Activated B cell treated with CpG ODN at 0.5 μM for 24 hours (primary cell): ENCODE data around the gene BOD1. TPM values are rescaled to one million over a fixed set of nuclear protein-coding genes. Genes with fewer than 3 reads are reported as not detected.

Experiments used
- ATAC-seq: fragments of 200-7000 bp; cut with Tn5 transposase; one replicate; pipeline ENCODE4 v1.10.0; 2021; ENCODE audit warnings: low read depth, mild to moderate bottlenecking, moderate library complexity
- CTCF ChIA-PET: fragments of 350-600 bp; sonication (Branson Sonifier 250); formaldehyde crosslinking; loops from one replicate; lab custom pipeline; 2021; ENCODE audit warnings: antibody characterized with exemption; lab: Charles Lee
- POLR2A ChIA-PET: fragments of 350-600 bp; sonication (Branson Sonifier 250); formaldehyde crosslinking; loops from one replicate; lab custom pipeline; 2021; ENCODE audit warnings: antibody characterized with exemption; lab: Charles Lee
- DNase-seq: peaks from one replicate; pipeline ENCODE4 v3.0.0; 2022
- H3K27ac Mint-ChIP-seq: one replicate; pipeline ENCODE4 v1.8.0; 2020; ENCODE audit warnings: mixed read lengths
- H3K27me3 Mint-ChIP-seq: one replicate; pipeline ENCODE4 v1.8.0; 2021; ENCODE audit warnings: mixed read lengths
- H3K36me3 Mint-ChIP-seq: one replicate; pipeline ENCODE4 v1.8.0; 2021; ENCODE audit warnings: low read depth, mixed read lengths
- H3K4me1 Mint-ChIP-seq: one replicate; pipeline ENCODE4 v1.8.0; 2021; ENCODE audit warnings: mixed read lengths
- H3K4me3 Mint-ChIP-seq: one replicate; pipeline ENCODE4 v1.8.0; 2020; ENCODE audit warnings: mild to moderate bottlenecking, mixed read lengths
- H3K9me3 Mint-ChIP-seq: one replicate; pipeline ENCODE4 v1.8.0; 2020; ENCODE audit warnings: mixed read lengths
- intact Hi-C: fragments of 100-400 bp; cut with micrococcal nuclease; formaldehyde crosslinking; loops from one replicate; pipeline ENCODE4 v1.15.1; 2024
- total RNA-seq: library from RNA; stranded (reverse); gene quantifications from 2 replicates; pipeline ENCODE4 v1.2.3, GENCODE V29; 2022
- TF ChIP-seq, protein P1 (sequence below): fragments of 200-600 bp; IDR thresholded peaks from one replicate; pipeline ENCODE4 v1.8.0; 2022; ENCODE audit warnings: antibody characterized with exemption, mild to moderate bottlenecking

BOD1 gene
- total RNA-seq, 1 donor from 2014 or later, result 32.4 TPM

DNA sequence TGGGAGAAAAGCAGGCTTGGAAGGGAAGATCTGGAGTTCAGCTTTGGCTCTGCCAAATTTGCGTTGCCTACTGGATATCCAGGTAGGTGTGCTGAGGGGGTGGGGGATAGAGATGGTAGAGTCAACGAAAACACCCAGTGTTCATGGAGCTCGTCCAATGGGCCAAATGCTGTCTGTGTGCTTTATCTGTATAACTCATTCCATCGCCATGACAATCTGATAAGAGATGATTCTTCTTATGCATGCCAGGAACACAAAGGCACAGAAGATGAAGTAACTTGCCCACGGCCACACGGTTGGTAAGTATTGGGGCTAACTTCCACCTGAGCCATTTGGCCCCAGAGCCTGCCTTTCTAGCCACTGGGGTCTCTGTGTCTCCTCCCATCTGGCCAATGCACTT lies 53.2 kb downstream of the BOD1 start:
- no peak overlapping the region for H3K4me3 Mint-ChIP-seq
- intact Hi-C loops, result no loop called here
- CTCF ChIA-PET, result interaction anchor here (2.2 kb wide), 1 partner anchor 10 kb away, joined by 6 read pairs; no protein-coding TSS in a partner anchor
- H3K4me1 Mint-ChIP-seq, result no peaks in the 10 kb centered on the region
- no peak for DNase-seq
- no peak overlapping the region for H3K27ac Mint-ChIP-seq
- POLR2A ChIA-PET, result no interaction called here
- H3K9me3 Mint-ChIP-seq, result peaks cover 26% of the 10 kb centered on the region
- no peak for ATAC-seq
- H3K36me3 Mint-ChIP-seq, result no peaks in the 10 kb centered on the region
- H3K27me3 Mint-ChIP-seq, result peaks cover 23% of the 10 kb centered on the region
- TF ChIP-seq, protein P1, sequence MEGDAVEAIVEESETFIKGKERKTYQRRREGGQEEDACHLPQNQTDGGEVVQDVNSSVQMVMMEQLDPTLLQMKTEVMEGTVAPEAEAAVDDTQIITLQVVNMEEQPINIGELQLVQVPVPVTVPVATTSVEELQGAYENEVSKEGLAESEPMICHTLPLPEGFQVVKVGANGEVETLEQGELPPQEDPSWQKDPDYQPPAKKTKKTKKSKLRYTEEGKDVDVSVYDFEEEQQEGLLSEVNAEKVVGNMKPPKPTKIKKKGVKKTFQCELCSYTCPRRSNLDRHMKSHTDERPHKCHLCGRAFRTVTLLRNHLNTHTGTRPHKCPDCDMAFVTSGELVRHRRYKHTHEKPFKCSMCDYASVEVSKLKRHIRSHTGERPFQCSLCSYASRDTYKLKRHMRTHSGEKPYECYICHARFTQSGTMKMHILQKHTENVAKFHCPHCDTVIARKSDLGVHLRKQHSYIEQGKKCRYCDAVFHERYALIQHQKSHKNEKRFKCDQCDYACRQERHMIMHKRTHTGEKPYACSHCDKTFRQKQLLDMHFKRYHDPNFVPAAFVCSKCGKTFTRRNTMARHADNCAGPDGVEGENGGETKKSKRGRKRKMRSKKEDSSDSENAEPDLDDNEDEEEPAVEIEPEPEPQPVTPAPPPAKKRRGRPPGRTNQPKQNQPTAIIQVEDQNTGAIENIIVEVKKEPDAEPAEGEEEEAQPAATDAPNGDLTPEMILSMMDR, result no peak

DNA sequence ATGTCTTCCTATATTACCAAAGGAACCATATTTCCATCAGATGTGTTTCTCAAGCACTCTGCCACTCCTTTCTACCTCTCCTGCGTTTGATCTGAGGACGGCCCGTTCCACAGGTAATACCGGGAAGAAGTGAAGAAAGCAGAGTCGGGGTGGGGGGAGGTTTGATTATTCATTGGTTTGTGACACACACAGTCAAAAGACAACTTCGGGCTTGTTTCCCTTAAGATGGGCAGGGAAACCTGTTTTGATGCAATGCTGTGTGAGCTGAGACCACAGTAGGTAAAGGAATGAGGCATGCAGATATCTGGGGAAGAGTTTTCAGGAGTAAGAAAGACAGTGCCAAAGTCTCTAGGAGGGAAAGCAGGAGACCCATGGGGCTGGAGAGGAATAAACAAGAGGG lies 54.0 kb downstream of the BOD1 start:
- H3K27me3 Mint-ChIP-seq, result peaks cover 23% of the 10 kb centered on the region
- intact Hi-C loops, result no loop called here
- H3K27ac Mint-ChIP-seq, result no peak overlapping the region
- no peak for ATAC-seq
- peaks cover 19% of the 10 kb centered on the region for H3K9me3 Mint-ChIP-seq
- CTCF ChIA-PET, result interaction anchor here (2.2 kb wide), 1 partner anchor 11 kb away, joined by 6 read pairs; no protein-coding TSS in a partner anchor
- H3K4me1 Mint-ChIP-seq, result no peaks in the 10 kb centered on the region
- TF ChIP-seq, protein P1, result no peak
- no peaks in the 10 kb centered on the region for H3K36me3 Mint-ChIP-seq
- H3K4me3 Mint-ChIP-seq, result no peak overlapping the region
- POLR2A ChIA-PET, result no interaction called here
- DNase-seq, result no peak
